Activated naive CD4-positive, alpha-beta T cell treated with anti-CD3 and anti-CD28 coated beads, Interleukin-2, amount 50 U/mL, for 16 hours (primary cell): ENCODE data around the gene RAPH1.

ENCODE experiments used
- DNase-seq: peaks from one replicate; pipeline ENCODE4 v3.0.0-alpha.2; 2020

The RAPH1 gene

DNA sequence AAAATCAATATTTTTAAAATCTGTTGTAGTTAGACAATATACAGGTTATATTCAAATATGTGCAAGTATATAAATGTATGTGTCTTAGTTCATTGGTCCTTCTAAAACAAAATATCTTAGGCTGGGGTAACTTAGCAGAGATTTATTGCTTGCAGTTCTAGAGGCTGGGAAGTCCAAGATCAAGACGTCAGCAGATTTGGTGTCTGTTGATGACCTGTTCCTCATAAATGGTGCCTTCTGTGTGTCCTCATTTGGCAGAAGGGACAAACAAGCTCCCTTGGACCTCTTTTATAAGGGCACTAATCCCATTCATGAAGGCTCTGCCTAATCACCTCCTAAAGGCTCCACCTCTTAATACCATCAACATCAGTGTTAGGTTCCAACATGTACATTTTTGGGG is 175.7 kb downstream of the RAPH1 start:
- no peak for DNase-seq

DNA sequence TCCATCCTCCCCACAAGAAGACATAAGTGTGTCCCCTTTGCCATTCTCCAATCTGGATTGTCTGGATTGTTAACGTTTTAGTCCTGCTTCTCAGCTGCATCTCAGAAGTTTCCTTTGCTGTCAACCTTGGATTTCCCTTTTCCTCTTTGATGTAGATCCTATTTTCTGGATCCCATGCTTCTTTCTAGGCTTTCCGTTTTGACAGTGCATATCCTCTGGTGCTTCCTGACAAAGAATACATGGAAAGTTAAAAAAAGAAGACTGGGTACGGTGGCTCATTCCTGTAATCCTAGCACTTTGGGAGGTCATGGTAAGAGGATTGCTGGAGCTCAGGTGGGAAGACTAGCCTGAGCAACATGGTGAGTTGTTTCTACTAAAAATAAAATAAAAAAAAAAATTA is 180.1 kb downstream of the RAPH1 start:
- DNase-seq, result no peak

DNA sequence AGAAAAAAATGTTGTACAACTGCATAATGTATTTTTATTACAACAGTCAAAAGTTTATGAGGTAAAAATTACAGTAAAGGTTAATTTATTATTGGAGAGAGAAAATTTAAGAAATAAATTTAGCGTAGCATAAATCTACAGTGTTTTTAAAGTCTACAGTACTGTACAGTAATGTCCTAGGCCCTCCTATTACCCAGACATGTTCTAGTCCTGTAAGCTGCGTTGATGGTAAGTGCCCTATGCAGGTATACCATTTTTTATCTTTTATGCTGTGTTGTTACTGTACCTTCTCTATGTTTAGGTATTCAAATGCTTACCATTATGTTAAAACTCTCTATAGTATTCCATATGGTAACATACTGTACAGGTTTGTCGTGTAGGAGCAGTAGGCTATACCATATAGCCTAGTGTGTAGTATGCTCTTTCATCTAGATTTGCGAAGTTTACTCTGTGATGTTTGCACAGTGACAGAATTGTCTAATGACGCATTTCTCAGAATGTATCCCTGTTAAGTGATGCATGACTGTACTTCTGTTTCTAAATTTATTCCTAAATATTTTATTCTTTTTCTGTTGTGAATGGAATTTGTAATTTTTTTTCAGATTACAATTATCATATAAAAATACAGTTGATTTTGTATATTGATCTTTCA is 182.4 kb downstream of the RAPH1 start:
- DNase-seq, result no peak

DNA sequence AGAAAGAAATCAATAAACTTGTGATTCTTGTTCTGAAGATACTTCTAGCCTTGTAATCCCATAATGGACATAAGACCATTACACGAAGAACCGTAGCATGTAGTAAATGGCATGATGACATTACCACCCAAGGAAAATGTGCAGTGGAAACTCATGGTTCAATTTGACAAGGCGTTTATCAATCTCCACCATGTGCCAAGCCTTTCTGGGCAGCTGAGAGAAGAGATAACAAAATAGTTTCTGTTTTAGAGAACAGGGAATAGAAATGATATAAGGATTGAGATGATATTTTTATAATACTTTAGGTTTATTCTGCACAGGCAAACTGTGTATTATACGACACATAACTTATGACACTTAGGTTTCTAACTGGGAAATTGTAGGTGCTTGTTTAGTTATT is 187.7 kb downstream of the RAPH1 start:
- DNase-seq, result no peak

DNA sequence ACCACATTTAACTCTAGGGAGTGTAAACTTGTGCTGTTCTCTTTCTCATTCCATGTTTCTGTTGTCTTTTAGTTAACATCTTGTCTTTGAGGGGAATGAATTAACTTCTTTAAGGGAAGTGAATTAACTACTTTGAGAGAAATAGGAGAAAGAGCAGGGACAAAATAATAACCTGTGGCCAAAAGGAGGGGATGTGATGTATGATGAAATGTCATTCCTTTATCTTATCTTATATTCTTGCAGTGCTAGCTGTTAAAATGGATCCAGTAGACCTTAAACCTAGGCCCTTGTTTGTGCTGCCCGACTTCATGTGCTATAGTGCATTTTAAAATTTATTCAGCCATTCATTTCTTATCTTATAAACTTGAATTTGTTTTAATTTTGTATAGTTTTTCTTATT is 188.5 kb downstream of the RAPH1 start:
- no peak for DNase-seq

DNA sequence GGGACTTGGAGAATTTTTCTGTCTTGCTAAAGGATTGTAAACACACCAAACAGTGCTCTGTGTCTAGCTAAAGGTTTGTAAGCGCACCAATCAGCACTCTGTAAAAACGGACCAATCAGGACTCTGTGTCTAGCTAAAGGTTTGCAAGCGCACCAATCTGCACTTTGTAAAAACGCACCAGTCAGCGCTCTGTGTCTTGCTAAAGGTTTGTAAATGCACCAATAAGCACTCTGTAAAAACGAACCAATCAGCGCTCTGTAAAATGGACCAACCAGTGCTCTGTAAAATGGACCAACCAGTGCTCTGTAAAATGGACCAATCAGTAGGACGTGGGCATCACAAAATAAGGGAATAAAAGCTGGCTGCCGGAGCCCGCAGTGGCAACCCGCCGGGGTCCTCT is 190.4 kb downstream of the RAPH1 start:
- no peak for DNase-seq
